GM13977 (cell line): ENCODE results near the gene TUBGCP6.

Experiments
- DNase-seq: peaks from one replicate; pipeline ENCODE4 v3.0.0; 2012; ENCODE audit warnings: low spot score
- CTCF ChIP-seq: IDR thresholded peaks from 2 replicates; pipeline ENCODE4 v1.5.1; 2012; ENCODE audit warnings: mild to moderate bottlenecking, control low read depth; ENCODE audit not compliant: insufficient read depth; ENCODE audit errors: extremely low read depth, missing control alignments
- in situ Hi-C: fragments of 300-500 bp; cut with MboI; formaldehyde crosslinking; loops from one replicate; pipeline ENCODE4 v1.12.0; 2022; ENCODE audit warnings: low sequenced_read_pairs, low pct_unique_long_range_greater_than_20kb, mixed read lengths, inconsistent platforms; ENCODE audit not compliant: unreplicated experiment

The TUBGCP6 gene

GRCh38 chr22:50250249-50250554 is 5.4 kb upstream of the TUBGCP6 start:
- no peak for TF ChIP-seq CTCF
- in situ Hi-C loops = loop anchor here (10.0 kb wide), 1 partner anchor 245 kb away; no protein-coding TSS in a partner anchor
- no peak for DNase-seq

- no peak for TF ChIP-seq CTCF
- in situ Hi-C loops = loop anchor here (10.0 kb wide), 1 partner anchor 245 kb away; no protein-coding TSS in a partner anchor
- DNase-seq = no peak
Measured at GRCh38 chr22:50249341-50250248, 4.8 kb upstream of the TUBGCP6 start.

- in situ Hi-C loops = no loop called here
- DNase-seq = no peak
- TF ChIP-seq CTCF = no peak
Measured at GRCh38 chr22:50248196-50249081, 3.6 kb upstream of the TUBGCP6 start.

DNA sequence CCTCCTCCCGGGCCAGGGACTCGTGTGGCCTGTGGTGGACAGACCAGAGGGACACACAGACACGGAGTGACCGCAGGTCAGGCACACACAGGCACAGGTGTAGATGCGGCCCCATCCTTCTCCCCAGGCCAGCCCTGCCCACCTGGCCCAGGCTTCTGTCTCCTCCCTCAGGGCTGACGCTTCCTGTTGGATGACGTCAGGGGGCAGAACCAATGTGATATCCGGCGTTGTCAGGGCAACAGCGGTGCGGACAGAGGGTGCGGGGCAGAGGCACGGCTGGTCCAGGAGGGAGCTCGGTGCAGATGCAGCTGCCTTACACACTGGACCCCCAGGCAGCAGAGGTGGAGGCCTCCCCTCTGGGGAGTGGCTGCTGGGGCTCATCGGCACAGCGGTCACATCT is 2.9 kb upstream of the TUBGCP6 start:
- in situ Hi-C loops = no loop called here
- no peak for DNase-seq
- TF ChIP-seq CTCF = no peak

GRCh38 chr22:50246242-50247175 is 1.7 kb upstream of the TUBGCP6 start:
- DNase-seq = no peak
- no peak for TF ChIP-seq CTCF
- in situ Hi-C loops = no loop called here
